ENCODE results near the gene TMX1. TPM values are rescaled to one million over a fixed set of nuclear protein-coding genes. Genes with fewer than 3 reads are reported as not detected.
"Not testable (repeated sequence)": the region's sequence is repeated elsewhere in the genome, so short reads cannot be mapped to it uniquely, and the experiment has no call there.

Gene TMX1
- total and polyA plus RNA-seq, 2 donors (not counting 1 experiment from before 2014, with no cell fraction given): 36.5 to 49.5 TPM

DNA sequence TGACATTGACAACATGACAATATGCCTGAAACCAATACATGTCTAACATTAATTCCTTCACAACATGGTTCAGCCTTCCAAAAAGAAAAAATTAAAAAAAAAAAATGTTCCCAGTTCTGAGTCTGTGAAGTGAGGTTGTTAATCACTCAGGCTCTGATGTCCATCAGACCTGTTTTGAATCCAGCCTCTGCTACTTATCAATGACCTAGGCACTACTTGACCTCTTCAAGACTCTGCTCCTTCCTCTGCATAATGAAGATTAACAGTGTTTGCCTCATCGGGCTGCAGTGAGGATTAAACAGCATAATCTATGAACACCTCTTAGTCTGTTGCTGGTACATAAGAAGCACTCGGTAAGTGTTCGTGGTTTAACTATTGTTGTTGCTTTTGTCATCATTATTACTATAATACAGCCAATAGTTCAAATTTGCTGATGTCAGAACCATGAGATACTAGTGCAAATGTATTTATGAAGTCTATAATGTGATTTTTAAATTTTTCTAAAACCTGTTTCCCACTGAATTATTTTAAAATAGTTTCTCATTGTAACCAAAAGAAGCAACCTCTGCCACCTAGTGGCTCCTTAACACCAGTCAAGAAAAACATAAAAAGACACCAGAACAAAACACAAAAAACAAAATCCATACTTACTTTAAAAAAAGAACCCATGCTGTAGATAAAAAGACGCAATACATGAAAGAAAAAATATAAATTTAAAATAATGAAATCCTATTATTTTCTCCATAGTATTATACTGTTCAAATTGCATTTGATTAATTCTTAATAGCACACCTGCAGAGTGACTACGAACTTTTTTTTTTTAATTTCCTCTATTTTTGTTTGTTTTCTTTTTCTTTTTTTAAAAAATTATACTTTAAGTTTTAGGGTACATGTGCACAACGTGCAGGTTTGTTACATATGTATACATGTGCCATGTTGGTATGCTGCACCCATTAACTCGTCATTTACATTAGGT lies 20.3 kb upstream of the TMX1 start:
- peak; percentile 30 to 71 for DNase-seq (ENCODE audit: low read depth in 2 of 2)
- TF ChIP-seq EZH2 (IDR thresholded peaks at IDR 0.05; ENCODE audit: low read length, missing control alignments): no peak
- TF ChIP-seq, protein P1, sequence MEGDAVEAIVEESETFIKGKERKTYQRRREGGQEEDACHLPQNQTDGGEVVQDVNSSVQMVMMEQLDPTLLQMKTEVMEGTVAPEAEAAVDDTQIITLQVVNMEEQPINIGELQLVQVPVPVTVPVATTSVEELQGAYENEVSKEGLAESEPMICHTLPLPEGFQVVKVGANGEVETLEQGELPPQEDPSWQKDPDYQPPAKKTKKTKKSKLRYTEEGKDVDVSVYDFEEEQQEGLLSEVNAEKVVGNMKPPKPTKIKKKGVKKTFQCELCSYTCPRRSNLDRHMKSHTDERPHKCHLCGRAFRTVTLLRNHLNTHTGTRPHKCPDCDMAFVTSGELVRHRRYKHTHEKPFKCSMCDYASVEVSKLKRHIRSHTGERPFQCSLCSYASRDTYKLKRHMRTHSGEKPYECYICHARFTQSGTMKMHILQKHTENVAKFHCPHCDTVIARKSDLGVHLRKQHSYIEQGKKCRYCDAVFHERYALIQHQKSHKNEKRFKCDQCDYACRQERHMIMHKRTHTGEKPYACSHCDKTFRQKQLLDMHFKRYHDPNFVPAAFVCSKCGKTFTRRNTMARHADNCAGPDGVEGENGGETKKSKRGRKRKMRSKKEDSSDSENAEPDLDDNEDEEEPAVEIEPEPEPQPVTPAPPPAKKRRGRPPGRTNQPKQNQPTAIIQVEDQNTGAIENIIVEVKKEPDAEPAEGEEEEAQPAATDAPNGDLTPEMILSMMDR (conservative IDR thresholded peaks at IDR 0.05 in 1 of 2, IDR thresholded peaks at IDR 0.05 in 1 of 2; ENCODE audit: low read depth in 1 of 2, low read length in 2 of 2): peak; percentile 62 to 64
- Histone ChIP-seq H3K4me1 (ENCODE audit: control insufficient read depth, extremely low read depth, insufficient read depth, low read length) (no peaks in the 10 kb centered on the region), H4K20me1 (ENCODE audit: control insufficient read depth, extremely low read depth, insufficient read depth, low read length) (no peaks in the 10 kb centered on the region), H3K79me2 (ENCODE audit: control insufficient read depth, insufficient read depth, low read length) (no peaks in the 10 kb centered on the region), H3K36me3 (ENCODE audit: control insufficient read depth, insufficient read depth, low read length) (no peaks in the 10 kb centered on the region), H3K27ac (ENCODE audit: insufficient read depth, low read length) (no peak overlapping the region), H3K27me3 (ENCODE audit: control insufficient read depth, insufficient read depth, low read length) (no peaks in the 10 kb centered on the region), H3K4me2 (ENCODE audit: extremely low read depth, insufficient read depth, low read length) (no peak overlapping the region), H3K9ac (ENCODE audit: insufficient read depth, low read length) (no peak overlapping the region), H3K4me3 (replicated peaks in 1 of 4; ENCODE audit: control extremely low read depth in 1 of 4, insufficient read depth in 1 of 4, low read depth in 3 of 4, low read length in 4 of 4) (no peak overlapping the region), H3K9me3 (ENCODE audit: control insufficient read depth, insufficient read depth, low read depth, low read length) (no peaks in the 10 kb centered on the region), H2AFZ (ENCODE audit: low read length) (no peak overlapping the region)

DNA sequence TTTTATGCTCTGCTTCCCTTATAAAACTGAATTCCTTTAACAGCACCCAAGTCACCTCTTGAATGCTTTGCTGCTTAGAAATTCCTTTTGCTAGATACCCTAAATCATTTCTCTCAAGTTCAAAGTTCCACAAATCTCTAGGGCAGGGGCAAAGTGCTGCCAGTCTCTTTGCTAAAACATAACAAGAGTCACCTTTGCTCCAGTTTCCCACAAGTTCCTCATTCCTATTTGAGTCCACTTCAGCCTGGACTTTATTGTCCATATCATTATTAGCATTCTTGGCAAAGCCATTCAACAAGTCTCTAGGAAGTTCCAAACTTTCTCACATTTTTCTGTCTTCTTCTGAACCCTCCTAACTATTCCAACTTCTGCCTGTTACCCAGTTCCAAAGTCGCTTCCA lies 16.6 kb upstream of the TMX1 start:
- DNase-seq (ENCODE audit: low read depth in 2 of 2); H3K36me3 ChIP-seq (ENCODE audit: control insufficient read depth, insufficient read depth, low read length); H3K4me2 ChIP-seq (ENCODE audit: extremely low read depth, insufficient read depth, low read length); H3K4me3 ChIP-seq (replicated peaks in 1 of 4; ENCODE audit: control extremely low read depth in 1 of 4, insufficient read depth in 1 of 4, low read depth in 3 of 4, low read length in 4 of 4); H3K27me3 ChIP-seq (ENCODE audit: control insufficient read depth, insufficient read depth, low read length); H3K9me3 ChIP-seq (ENCODE audit: control insufficient read depth, insufficient read depth, low read depth, low read length); H3K79me2 ChIP-seq (ENCODE audit: control insufficient read depth, insufficient read depth, low read length); H3K4me1 ChIP-seq (ENCODE audit: control insufficient read depth, extremely low read depth, insufficient read depth, low read length); H3K27ac ChIP-seq (ENCODE audit: insufficient read depth, low read length); H2AFZ ChIP-seq (ENCODE audit: low read length); H3K9ac ChIP-seq (ENCODE audit: insufficient read depth, low read length); H4K20me1 ChIP-seq (ENCODE audit: control insufficient read depth, extremely low read depth, insufficient read depth, low read length): not testable (repeated sequence)

DNA sequence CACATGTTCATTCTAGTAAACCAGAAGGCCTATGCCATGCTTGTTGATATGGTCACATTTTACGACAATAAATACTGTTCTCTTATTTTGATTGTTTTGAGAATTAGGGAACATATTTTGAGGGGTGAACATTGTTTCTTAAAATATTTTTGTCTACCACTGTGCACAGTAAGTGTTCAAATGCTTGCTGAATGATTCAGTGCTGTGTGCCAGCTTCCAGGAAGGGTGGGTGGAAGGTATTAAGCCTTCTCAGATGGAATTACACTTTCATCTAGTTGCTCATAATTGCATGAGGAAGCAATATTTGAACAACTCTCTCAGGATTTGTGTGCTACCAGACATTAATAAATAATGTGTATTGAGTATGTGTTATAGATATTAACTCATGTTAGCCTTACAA lies 15.5 kb upstream of the TMX1 start:
- H3K27me3 ChIP-seq (ENCODE audit: control insufficient read depth, insufficient read depth, low read length): no peaks in the 10 kb centered on the region
- no peaks in the 10 kb centered on the region for H3K9me3 ChIP-seq (ENCODE audit: control insufficient read depth, insufficient read depth, low read depth, low read length)
- no peak overlapping the region for H3K9ac ChIP-seq (ENCODE audit: insufficient read depth, low read length)
- H3K4me1 ChIP-seq (ENCODE audit: control insufficient read depth, extremely low read depth, insufficient read depth, low read length): no peaks in the 10 kb centered on the region
- no peaks in the 10 kb centered on the region for H4K20me1 ChIP-seq (ENCODE audit: control insufficient read depth, extremely low read depth, insufficient read depth, low read length)
- H3K36me3 ChIP-seq (ENCODE audit: control insufficient read depth, insufficient read depth, low read length): no peaks in the 10 kb centered on the region
- no peak overlapping the region for H3K4me2 ChIP-seq (ENCODE audit: extremely low read depth, insufficient read depth, low read length)
- H3K27ac ChIP-seq (ENCODE audit: insufficient read depth, low read length): no peak overlapping the region
- H2AFZ ChIP-seq (ENCODE audit: low read length): no peak overlapping the region
- no peak for TF ChIP-seq EZH2 (IDR thresholded peaks at IDR 0.05; ENCODE audit: low read length, missing control alignments)
- TF ChIP-seq, protein P1 (conservative IDR thresholded peaks at IDR 0.05 in 1 of 2, IDR thresholded peaks at IDR 0.05 in 1 of 2; ENCODE audit: low read depth in 1 of 2, low read length in 2 of 2): no peak
- H3K4me3 ChIP-seq (replicated peaks in 1 of 4; ENCODE audit: control extremely low read depth in 1 of 4, insufficient read depth in 1 of 4, low read depth in 3 of 4, low read length in 4 of 4): no peak overlapping the region
- no peaks in the 10 kb centered on the region for H3K79me2 ChIP-seq (ENCODE audit: control insufficient read depth, insufficient read depth, low read length)
- peak in 1 of 2 donors; percentile 60 for DNase-seq (ENCODE audit: low read depth in 2 of 2)
